Endometrial microvascular endothelial cells (primary cell): ENCODE data around the gene LEF1. TPM values are rescaled to one million over a fixed set of nuclear protein-coding genes. Genes with fewer than 3 reads are reported as not detected.

ENCODE experiments used
- in situ Hi-C: cut with HindIII; loops from 2 replicates; pipeline ENCODE4 v1.10.0; 2017; ENCODE audit warnings: low sequenced_read_pairs, low pct_unique_long_range_greater_than_20kb; ENCODE audit errors: inconsistent ontology term
- total RNA-seq: library from RNA; depleted of rRNA; stranded (reverse); fragments of >200 nt; gene quantifications from one replicate; pipeline ENCODE4 v1.2.3, GENCODE V29; 2015; ENCODE audit errors: inconsistent ontology term

LEF1 gene
- total RNA-seq, 1 donor from 2014 or later, result not detected

GRCh38 chr4:108159845-108160244 is 8.9 kb downstream of the LEF1 start:
- in situ Hi-C loops, result no loop called here

DNA sequence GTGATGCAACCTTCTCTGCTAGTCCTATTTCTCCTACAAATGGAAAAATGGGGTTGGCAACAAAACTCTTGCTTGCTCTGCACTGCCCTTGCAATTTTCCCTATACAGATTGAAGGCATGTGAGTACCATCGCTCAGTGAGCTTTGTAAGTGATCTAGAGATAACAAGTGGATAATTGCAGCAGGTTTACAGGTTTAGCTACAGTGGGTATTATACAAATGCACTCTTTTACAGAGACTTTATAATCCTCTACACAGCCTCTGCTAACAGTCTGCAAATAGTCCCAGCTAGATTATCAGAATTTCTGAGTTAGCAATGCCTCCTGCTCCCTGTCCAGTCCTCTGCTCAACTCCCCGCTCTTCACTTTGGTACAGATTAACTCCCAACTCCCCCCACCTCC is 11.1 kb downstream of the LEF1 start:
- in situ Hi-C loops, result no loop called here

DNA sequence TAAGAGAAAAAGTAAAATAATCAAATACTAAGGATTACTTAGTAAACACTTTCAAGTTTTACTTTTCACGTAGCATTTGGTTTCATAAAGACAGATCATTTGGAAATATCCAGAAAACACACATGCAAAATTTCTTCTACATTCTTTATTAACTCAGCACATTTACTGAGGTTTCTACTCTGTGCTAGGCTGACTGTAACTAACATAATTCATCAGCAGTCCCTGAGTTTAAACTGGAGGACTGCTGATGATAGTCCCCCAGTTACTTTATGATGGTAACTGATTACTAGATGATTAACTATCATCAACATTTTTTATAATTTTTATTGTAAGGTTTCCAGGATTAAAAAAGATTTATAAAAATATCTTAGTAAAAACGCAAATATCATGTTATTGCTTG is 12.3 kb downstream of the LEF1 start:
- in situ Hi-C loops, result no loop called here

DNA sequence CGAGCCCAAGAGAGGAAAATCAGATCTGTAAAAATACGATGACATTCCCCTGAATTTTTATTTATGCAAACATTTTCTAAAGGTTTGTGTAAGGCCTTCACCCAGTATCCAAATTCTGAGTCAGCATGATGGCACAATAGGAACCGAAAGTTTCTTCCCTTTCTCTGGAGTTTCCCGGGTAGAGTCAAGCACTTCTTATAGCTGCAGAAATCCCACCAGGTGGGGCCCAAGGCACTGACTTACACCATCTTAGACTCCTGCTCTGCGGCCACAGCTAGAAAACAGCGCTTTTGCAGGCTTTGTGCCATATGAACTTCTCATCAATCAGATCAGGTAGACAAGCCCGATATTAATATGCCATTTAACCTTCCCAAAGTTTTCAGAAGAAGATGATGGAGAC is 13.4 kb downstream of the LEF1 start:
- in situ Hi-C loops, result no loop called here

DNA sequence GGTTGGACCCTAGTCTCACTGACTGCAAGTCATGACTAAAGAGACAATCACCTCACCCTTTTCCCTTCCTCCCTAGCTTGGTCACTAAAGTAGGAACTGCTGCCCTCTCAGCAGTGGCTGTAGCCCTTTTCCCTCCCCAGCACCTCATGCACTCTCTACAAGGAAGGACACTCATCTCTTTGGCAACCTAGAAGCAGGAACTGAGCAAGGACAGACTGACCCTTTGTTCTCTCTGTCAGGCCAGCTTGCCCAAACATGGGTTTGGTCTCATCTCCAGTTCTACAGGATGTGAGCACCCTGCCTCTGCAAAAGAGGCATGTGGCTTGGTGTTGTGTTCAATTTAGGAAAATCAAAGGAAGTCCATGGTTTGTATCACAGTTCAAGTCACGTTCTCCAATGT is 15.8 kb downstream of the LEF1 start:
- in situ Hi-C loops, result no loop called here

DNA sequence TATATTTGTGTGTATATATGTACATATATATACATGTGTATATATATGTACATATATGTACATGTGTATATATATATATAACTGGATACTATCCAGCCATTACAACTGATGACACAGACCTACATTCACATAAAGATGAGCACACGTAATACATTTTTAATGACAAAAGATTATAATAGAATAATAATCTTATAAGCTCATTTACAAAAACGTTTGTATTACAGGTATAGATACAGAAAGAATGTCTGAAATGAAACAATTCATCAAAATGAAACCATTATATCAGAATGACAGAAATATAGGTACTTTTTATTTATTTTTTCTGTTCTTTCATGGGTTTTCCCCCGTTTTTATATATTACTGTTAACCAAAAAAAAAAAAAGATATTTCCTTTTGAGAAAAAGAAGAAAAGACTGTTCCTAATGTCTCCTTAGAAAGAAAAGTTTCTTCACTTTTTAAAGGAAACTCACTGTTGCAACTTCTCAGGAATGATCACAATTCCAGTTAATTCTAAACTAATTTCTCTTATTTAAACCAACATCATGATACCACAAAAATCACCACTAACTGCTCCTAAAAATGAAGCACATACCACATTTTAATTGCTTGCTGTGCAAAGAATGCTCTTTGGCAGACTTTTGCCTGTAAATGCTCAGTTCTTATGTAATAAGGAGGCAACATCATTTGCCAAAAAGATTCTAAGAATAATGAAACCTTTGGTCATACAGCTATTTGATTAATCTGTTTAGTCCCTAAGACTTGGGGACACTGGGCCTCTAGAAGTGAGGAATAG is 18.9 kb downstream of the LEF1 start:
- in situ Hi-C loops, result no loop called here

DNA sequence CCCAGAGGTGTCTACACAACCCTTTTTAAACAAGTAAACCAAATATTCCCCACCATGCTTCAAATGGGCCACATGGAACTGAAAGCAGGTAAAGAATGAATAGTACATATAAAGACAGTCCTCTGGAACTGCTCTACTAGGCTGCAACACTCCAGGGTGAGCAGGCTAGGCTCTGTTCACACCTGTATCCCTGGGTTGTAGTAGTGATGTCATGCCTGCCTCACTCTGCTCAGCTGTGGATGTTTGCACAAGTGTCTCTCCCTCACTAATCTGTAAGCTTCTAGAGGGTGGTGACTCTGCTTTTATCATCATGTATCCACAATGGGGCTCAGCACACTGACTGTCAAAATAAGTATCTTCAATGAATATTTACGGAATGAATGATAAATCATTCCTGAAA is 20.4 kb downstream of the LEF1 start:
- in situ Hi-C loops, result no loop called here

GRCh38 chr4:108146819-108147218 is 21.9 kb downstream of the LEF1 start:
- in situ Hi-C loops, result no loop called here

- in situ Hi-C loops, result no loop called here
Observed at GRCh38 chr4:108146336-108146735, 22.4 kb downstream of the LEF1 start.

DNA sequence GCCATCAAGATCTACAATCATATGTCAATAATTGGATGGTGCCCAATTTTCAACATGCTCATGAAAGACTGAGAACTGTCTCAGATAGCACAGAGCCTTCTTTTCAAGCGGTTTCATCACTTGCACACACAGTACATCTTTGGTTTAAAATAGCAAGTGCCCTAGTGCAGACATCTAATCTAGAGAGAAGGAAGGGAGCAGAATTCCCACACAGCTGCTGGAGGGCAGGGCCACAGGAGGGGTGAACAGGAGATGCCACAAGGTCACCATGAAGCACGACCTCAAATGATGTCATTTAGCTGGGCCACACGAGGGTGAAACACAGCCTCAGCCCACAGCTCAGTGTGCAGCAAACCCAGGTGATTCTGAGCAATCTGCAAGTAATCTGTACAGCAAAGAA is 24.3 kb downstream of the LEF1 start:
- in situ Hi-C loops, result no loop called here

- in situ Hi-C loops, result no loop called here
Observed at GRCh38 chr4:108143515-108143914, 25.2 kb downstream of the LEF1 start.

DNA sequence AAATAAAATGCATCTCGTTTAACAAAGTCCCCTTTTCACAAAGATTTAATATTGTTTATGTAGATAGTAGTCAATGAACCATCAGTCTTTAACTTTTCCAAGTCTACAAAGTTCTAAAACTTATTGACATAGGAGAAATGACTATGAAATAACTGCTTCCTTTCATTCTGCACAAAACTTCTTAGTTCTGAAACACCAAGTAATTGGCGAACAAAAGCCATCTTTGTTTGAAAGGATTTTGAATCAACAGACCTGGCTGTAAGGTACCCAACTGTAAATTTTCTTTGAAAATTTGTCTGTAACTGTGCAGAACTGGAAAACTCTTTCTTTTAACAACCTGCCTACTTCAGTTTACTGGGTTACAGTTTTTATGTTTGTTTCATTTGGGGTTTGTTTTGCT is 25.9 kb downstream of the LEF1 start:
- in situ Hi-C loops, result no loop called here

- in situ Hi-C loops, result no loop called here
Observed at GRCh38 chr4:108141213-108141950, 27.4 kb downstream of the LEF1 start.

- in situ Hi-C loops, result no loop called here
Observed at GRCh38 chr4:108140328-108140727, 28.4 kb downstream of the LEF1 start.

- in situ Hi-C loops, result no loop called here
Observed at GRCh38 chr4:108139089-108139488, 29.6 kb downstream of the LEF1 start.

GRCh38 chr4:108135549-108136209 is 33.1 kb downstream of the LEF1 start:
- in situ Hi-C loops, result no loop called here

DNA sequence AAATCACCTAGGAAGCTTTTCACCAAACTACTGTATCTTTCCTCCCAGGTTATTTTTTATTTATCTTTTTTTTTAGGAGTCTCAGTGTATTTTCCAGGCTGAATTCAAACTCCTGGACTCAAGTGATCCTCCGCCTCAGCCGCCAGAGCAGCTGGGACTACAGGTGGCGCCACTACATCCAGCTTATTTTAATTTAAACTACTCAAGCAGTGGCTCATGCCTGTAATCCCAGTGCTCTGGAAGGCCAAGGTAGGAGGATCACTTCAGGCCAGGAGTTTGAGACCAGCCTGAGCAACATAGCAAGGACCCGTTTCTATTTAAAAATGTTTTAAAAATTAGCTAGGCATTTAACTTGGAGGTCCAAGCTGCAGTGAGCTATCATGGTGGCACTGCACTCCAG is 37.8 kb downstream of the LEF1 start:
- in situ Hi-C loops, result no loop called here

- in situ Hi-C loops, result no loop called here
Observed at GRCh38 chr4:108129196-108129595, 39.5 kb downstream of the LEF1 start.

GRCh38 chr4:108126806-108127205 is 41.9 kb downstream of the LEF1 start:
- in situ Hi-C loops, result no loop called here

- in situ Hi-C loops, result no loop called here
Observed at GRCh38 chr4:108120789-108121188, 47.9 kb downstream of the LEF1 start.
